AG10803 (cell line): ENCODE measurements around the gene SSNA1.

Source experiments
- DNase-seq: peaks from one replicate; pipeline ENCODE4 v3.0.0; 2010; ENCODE audit warnings: low read depth
- H3K4me3 ChIP-seq: 2 replicates; pipeline ENCODE4 v1.5.1; 2011; ENCODE audit warnings: mild to moderate bottlenecking, low read length, control low read depth
- TF ChIP-seq, protein P1 (sequence below): conservative IDR thresholded peaks from 2 replicates; pipeline ENCODE4 v1.5.1; 2011; ENCODE audit warnings: mild to moderate bottlenecking, low read length, control low read depth, inconsistent platforms

SSNA1 gene

DNA sequence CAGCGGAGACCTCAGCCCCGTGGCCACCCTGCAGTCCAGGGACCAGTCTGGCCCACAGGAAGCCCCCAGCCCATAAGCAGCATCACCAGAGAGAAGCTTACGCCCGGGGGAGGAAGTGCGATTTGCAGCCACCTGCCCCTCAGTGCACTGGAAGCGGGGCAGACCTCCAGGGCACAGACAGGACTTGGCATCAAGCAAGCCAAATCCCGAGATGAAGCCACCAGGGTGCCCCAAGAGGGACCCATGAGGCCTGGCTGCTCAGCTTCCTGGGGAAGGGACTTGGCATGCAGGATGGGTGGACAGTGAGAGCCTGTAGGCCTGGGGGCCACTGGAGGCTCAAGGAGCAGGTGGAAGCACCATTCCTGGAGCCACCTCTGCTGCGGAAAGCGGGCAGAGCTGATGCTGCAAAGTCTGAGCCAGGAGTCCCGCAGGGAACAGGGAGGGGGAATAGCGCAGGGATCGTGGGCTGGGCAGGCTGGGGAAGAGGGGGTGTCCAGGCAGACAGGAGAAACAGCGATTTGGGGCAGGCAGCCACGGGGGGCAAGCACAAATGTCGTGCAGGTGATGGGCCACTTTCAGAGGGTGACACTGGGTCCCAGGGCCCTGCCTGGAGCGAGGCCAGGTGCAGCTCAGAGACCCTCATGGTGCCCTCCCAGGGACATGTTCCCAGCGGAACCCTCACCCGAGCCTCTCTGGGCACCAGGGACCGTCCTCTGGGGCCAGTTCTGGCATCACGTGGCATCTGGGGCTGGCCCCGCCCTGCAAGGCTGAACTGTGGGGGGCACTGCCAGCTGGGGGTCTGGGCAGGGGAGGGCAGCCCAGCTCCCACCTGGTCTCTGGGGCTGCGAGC is 21.9 kb upstream of the SSNA1 start:
- TF ChIP-seq, protein P1, sequence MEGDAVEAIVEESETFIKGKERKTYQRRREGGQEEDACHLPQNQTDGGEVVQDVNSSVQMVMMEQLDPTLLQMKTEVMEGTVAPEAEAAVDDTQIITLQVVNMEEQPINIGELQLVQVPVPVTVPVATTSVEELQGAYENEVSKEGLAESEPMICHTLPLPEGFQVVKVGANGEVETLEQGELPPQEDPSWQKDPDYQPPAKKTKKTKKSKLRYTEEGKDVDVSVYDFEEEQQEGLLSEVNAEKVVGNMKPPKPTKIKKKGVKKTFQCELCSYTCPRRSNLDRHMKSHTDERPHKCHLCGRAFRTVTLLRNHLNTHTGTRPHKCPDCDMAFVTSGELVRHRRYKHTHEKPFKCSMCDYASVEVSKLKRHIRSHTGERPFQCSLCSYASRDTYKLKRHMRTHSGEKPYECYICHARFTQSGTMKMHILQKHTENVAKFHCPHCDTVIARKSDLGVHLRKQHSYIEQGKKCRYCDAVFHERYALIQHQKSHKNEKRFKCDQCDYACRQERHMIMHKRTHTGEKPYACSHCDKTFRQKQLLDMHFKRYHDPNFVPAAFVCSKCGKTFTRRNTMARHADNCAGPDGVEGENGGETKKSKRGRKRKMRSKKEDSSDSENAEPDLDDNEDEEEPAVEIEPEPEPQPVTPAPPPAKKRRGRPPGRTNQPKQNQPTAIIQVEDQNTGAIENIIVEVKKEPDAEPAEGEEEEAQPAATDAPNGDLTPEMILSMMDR, result no peak
- H3K4me3 ChIP-seq, result no peak overlapping the region
- DNase-seq, result no peak

DNA sequence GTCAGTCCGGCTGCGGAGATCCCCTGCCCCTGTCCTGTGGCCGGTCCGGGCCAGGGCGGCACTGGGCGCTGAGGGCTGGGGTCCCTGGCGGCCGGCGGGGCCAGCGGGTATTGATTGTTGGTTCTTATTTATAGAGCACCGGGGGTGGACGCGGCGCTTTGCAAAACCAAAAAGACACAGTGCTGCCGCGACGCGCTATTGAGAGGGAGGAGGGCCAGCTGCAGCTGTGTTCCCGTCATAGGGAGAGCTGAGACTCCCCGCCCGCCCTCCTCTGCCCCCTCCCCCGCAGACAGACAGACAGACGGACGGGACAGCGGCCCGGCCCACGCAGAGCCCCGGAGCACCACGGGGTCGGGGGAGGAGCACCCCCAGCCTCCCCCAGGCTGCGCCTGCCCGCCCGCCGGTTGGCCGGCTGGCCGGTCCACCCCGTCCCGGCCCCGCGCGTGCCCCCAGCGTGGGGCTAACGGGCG is 21.2 kb upstream of the SSNA1 start:
- DNase-seq, result no peak
- no peak overlapping the region for H3K4me3 ChIP-seq
- TF ChIP-seq, protein P1, result no peak

DNA sequence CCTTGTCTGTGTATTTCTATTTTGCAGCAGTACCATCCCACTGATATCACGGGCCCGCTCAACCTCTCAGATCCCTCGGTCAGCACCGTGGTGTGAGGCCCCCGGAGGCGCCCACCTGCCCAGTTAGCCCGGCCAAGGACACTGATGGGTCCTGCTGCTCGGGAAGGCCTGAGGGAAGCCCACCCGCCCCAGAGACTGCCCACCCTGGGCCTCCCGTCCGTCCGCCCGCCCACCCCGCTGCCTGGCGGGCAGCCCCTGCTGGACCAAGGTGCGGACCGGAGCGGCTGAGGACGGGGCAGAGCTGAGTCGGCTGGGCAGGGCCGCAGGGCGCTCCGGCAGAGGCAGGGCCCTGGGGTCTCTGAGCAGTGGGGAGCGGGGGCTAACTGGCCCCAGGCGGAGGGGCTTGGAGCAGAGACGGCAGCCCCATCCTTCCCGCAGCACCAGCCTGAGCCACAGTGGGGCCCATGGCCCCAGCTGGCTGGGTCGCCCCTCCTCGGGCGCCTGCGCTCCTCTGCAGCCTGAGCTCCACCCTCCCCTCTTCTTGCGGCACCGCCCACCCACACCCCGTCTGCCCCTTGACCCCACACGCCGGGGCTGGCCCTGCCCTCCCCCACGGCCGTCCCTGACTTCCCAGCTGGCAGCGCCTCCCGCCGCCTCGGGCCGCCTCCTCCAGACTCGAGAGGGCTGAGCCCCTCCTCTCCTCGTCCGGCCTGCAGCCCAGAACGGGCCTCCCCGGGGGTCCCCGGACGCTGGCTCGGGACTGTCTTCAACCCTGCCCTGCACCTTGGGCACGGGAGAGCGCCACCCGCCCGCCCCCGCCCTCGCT is 20.5 kb upstream of the SSNA1 start:
- DNase-seq, result no peak
- no peak overlapping the region for H3K4me3 ChIP-seq
- TF ChIP-seq, protein P1, result no peak

DNA sequence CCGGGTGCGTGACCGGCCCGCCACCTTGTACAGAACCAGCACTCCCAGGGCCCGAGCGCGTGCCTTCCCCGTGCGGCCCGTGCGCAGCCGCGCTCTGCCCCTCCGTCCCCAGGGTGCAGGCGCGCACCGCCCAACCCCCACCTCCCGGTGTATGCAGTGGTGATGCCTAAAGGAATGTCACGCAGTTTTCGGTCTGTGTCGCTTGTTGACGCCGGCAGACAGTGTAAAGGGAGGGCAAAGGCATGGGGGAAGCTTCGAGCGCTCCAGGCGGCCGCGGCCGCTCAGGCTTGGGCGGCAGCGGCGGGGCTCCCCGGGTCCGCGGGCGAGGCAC is 19.9 kb upstream of the SSNA1 start:
- no peak for DNase-seq
- no peak overlapping the region for H3K4me3 ChIP-seq
- TF ChIP-seq, protein P1, result no peak

DNA sequence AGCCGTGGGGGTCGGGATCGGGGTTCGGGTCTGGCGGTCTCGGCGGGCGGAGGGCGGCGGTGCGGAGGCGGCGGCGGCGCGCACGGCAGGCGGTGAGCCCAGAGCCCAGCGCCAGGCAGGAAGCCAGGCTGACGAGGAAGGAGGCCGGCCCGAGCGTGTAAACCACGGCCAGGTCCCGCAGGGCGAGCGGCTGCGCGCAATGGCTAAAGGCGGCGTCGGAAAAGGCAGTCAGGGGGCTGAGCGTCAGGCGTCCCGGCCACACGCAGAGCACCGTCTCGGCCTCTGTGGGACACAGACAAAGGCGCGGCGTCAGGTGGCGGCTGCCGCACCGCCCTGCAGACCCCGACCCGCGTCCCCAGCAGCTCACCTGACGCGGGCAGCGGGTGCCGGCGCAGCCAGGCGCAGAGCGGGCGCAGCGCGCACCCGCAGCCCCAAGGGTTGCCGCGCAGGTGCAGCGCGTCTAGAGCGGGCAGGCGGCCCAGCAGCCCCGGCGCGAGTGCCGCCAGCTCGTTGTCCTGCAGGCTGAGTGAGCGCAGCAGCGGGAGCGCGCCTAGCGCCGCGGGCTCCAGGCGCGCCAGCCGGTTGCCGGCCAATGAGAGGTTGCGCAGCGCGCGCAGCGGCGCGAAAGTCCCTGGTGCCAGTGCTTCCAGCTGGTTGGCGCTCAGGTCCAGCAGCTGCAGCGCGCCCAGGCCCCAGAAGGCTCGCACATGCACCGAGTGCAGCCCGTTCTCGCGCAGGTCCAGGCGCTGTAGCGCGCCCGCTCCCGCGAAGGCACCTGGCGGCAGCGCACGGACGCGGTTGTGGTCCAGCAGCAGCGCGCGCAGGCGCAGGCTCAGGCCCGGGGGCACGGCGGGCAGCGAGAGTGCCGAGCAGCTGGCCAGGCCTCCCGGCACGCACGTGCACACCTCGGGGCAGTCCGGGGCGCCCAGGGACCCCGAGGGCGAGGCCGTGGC is 19.3 kb upstream of the SSNA1 start:
- TF ChIP-seq, protein P1, result no peak
- no peak overlapping the region for H3K4me3 ChIP-seq
- DNase-seq, result no peak

DNA sequence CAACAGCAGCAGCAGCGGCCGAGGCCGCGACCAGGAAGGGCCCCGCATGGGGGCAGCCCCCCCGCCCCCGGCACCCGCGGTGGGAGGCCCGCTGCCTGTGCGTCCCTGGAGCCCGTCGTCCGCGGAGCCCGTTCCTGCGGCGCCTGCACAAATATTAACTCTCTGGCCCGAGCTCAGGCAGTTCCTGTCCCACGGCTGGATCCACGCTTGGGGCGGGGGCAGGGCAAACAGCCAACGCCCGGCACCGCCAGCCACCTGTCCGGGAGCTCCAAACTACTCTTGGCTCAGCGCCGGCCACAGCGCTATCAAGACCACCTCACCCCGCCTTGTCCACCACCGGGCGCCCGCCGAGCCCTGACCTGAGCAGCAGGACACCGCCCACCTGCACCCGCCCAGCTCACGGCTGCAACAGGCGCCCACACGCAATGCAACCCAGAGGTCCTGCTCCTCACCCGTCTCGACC is 18.5 kb upstream of the SSNA1 start, which contains the start of gene LRRC26:
Gene LRRC26, minus strand, starts transcription at position 156 of the 463 bp plus-strand sequence. Its CDS starts 108 bp downstream, at position 48.
- DNase-seq, result no peak
- H3K4me3 ChIP-seq, result no peak within 1 kb of the TSS
- TF ChIP-seq, protein P1, result no peak
